ENCODE data around the gene ZNF790.
"Not testable (repeated sequence)": the region's sequence is repeated elsewhere in the genome, so short reads cannot be mapped to it uniquely, and the experiment has no call there.

Gene ZNF790

DNA sequence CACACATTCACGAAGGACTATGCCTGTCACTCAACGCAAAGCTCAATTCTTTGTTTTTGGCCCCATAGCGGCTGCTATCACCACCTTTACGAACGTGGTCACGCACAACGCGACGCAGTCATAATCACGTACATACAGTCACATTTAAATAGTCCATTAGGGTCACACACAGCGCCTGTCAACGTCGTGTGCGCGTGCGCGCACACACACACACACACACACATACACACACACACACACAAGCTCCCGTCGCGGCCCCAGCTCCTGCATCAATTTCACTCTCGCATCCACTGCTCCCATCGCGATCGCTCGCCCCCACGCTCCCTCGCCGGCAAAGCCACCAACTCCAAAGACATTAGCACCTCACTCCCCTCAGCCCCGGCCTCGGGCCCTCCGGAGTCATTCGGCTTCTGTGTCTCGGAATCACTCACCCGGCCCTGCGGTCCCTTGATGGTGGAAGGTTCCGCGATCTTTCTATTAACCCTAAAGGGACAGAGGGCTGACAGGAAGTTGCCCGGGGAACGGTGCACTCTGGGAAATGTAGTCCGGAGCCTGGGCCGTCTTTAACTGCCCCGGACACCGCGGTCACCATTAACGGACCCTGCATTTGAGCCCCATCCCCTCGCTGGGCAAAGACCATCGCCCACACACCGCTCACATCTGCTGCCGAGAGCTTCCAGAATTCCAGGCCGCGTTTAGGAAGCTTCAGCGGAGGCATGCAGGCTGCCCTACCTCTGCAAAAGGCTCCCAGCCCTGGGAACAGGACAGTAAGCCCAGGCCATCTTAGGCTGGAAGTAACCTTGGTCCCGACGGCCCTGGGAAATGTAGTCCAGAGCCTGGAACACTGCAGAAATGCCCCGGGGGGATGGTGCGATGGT, at the start of gene ZNF790:
Gene ZNF790 (minus strand): TSS at position 482 of the 878 bp plus-strand sequence. CDS start 12,768 bp downstream, outside the sequence.
- peak; percentile 83 for DNase-seq

- no peak for DNase-seq
Observed at GRCh38 chr19:36876993-36877938, 39.1 kb upstream of the ZNF790 start.

GRCh38 chr19:36851898-36852297, 13.7 kb upstream of the ZNF790 start:
- no peak for DNase-seq

DNA sequence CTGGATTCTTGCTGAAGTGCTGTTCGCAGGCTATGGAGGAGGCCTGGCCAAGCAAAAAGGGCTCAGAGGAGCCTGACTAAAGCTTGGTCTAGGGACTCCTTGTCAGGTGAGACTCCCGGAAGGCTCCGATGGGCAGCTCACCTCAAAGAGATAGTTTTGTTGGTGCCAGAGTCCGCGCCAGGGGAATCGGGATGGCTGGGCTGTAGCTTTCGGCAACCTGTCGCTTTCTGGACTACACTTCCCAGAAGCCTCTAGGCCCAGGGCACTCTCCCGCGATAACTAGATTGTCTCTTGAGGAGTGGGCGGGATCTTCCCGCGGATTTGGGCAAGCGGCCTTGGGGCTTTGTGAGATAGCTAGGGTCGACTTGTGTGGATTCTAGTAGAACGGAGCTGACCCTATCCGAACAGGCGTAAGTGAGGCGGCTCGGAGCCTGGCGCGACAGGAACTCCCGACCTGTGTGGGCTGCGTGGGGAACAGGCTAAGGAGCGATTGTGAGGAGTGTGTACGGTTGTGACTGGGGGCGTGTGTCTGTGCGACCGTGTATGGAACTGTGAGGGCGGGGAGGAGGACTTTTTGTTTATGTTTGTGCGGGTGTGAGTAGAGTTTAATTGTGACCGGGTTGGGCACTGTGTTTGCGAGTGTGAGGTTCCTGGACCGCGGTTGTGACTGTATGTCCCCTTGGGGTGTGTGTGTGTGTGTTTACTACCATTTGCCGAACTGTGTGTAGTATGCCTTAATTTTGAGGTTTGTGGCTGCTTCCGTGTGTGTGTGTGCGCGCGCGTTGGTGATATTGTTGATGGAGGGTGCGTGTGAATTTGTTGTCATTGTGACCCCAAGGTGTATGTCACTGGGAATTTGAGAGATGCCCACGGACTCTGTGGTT, 12.6 kb upstream of the ZNF790 start, which contains the start of gene ZNF345:
Gene ZNF345 (plus strand): TSS at position 318 of the 884 bp plus-strand sequence. CDS start 25,955 bp downstream, outside the sequence.
- peak; percentile 94 for DNase-seq

GRCh38 chr19:36849701-36850558, 11.7 kb upstream of the ZNF790 start:
- peak; percentile 77 for DNase-seq

GRCh38 chr19:36847968-36848367, 9.8 kb upstream of the ZNF790 start:
- DNase-seq, result no peak

DNA sequence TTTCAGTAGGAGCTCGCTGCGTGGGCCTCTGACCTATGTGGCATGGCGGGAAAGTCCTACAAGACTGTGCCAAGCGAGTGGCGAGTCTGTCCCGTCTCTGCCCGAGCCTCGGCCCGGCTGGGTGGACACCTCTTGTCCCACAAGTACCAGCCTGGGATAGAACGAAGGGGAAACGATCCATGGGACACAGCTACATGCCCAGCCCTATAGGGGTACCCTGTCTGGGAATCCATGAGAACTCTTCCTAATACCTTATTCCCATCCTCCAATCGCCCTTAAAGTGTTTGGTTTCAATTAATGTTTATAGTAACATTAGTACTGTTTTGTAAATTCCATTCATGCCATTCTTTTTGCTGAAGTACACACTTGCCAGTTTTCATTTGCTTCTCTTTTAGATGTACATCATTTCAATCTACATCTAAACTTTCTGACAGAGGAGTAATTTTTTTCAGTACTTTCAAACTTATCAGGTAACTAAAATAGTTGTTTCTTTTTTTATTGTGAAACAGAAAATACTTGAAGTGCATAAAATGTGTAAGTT, 667 bp upstream of the ZNF790 start:
- DNase-seq, result no peak

DNA sequence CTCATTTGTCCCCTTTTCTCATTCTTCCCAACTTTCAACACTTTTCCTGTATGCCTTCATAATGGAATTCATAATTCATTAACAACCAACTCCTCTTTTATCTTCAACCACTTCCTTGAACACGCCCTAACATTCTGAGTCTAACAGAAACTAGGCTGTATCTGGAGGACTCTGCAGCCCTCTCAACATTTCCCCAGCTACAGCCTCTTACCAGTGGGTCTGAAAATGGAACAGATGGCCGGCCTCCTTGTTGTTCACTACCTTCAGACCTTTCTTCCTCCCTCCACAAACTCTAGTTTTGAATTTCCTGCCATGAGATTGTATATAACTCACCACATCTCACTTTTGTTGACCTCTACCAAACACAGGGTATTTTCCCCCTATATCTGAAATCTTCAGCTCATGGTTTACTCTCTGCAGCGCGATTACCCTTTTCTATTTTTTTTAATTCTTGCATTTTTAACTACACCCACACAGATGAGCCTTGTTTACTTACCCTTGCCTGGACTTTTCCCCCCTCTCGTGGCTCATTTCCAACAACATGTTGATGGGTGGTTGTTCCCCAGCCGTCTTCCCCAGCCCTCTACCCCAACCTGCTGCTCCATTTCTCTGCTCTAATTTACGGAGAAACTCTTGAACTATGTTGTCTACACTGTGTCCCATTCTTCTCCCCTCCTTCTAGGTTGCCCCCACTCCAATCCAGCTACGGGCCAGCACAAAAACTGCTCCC, 846 bp downstream of the ZNF790 start:
- DNase-seq, result no peak

DNA sequence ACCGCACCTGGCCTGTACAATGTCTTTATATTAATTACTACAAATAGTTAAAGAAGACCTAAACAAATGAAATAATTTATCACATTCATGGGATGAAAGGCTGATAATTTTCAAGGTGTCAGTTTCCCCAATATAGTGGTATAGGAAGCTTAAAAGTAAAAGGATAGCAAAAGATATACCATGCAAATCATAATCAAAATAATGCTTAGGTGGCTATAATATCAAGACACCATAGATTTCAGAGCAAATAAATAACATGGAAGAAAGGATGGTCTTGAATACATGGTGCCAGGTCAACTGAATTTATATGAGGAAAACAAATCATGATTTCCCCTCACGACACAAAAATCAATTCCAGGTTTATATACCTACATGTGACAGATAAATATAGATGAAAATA, 4.8 kb downstream of the ZNF790 start:
- no peak for DNase-seq

DNA sequence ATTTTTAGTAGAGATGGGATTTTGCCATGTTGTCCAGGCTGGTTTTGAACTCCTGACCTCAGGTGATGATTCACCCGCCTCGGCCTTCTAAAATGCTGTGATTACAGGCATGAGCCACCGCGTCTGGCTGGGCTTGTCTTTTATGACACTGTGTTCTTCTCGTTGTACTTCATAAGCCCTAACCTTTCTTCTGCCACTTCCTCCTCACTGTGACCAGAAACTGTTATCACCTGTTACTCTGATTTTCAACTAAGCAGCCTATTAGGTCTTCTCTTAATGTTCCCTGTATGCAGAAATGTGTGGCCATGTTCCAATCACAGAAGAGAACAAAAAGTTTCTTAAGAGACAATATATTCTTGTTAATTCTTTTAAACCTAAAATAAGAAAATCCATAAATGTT, 16.4 kb downstream of the ZNF790 start:
- DNase-seq, result no peak

GRCh38 chr19:36819130-36819630, 19.0 kb downstream of the ZNF790 start:
- no peak for DNase-seq

DNA sequence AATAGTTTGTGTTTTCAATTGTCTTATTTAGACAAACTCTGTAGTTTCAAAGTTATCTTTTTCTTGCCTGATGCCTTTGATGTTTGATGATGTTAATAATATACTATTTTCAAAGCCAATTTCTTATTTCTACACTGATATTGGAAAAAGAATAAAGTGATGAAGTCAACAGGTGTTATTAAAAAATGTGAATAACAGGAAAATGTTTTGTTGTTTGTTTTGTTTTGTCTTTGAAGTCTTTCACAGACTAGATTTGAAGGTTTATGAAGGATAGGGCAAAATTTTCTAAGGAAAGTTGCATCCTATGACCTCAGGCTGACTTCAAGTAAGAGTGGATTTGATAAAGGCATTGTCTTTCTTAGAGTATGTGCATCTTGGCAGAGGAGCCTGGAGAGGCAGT, 31.2 kb downstream of the ZNF790 start:
- no peak for DNase-seq

GRCh38 chr19:36805364-36805763, 32.8 kb downstream of the ZNF790 start:
- DNase-seq, result no peak

DNA sequence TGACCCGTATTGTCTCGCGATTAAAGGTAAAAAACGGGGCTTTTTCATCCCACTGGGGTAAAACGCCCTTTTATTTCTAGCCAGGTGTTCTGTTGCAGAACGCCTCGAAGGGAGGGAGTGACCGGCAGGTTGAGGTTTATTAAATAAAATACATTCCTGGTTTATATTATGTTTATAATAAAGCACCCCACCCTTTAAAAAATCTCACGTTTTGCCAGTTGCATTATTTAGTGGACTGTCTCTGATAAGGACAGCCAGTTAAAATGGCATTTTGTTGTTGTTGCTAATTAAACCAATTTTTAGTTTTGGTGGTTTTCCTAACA, 40.4 kb downstream of the ZNF790 start:
- no peak for DNase-seq

DNA sequence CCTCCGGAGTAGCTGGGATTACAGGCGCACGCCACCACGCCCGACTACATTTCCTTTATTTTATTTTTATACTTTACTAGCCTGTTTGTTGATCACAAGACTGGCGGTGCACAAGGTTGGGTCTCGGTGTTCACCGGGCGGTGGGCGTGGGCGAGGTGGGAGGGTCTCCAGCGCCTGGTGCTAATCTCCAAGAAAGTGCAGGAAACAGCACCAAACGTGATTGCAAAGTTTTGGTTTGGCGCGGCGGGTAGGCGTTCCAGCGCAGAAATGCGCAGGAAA, 41.5 kb downstream of the ZNF790 start:
- no peak for DNase-seq

- DNase-seq, result not testable (repeated sequence)
Observed at GRCh38 chr19:36791420-36792141, 46.6 kb downstream of the ZNF790 start.

- DNase-seq, result no peak
Observed at GRCh38 chr19:36775768-36776167, 62.4 kb downstream of the ZNF790 start.

- no peak for DNase-seq
Observed at GRCh38 chr19:36773223-36773579, 65.0 kb downstream of the ZNF790 start.

DNA sequence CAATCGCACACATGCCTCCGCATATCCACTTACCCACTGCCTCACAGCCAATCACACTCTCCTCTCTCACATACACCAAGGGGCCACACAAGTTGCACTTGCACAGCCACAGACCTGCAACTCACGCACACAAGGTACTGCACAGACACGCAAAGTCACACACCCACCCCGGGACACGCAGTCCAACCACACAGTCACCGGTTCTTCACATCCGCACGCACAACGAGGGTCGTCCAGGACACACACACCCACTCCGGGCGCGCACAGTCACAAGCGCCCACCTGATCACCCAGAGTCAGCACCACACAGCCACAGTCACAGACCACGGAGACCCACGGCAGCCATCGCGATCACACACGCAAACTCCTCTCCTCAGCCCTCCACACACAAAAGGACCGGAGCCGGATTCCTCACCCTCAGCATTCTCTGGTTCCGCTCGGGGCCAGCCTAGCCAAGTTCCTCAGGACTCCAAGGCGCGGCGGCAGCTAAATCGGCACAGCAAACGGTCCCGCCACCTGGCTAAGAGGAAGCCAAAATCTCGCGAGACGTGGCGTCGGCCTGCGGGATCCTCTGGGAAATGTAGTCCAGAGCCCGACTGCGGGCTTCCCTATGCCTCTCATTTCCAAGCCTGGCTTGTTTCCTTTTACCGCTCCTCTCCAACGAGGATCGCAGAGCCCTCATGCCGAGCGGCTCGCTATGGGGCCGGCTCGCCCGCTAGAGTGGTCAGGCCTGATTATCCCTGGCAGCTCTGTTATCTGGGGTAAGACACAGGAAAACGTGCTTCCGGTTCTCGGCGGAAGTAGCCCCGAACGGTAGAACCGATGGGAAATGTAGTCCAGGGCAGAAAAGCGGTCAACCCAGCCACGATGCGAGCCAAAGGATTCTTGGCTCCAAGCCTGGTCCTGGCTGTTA, 65.6 kb downstream of the ZNF790 start, which contains the start of gene ZNF850:
Gene ZNF850 (minus strand): TSS at position 497 of the 912 bp plus-strand sequence. CDS start 10,201 bp downstream, outside the sequence.
- DNase-seq, result peak; percentile 91
